Tongue (tissue), 2 donors: ENCODE measurements around the gene SEMA3A. TPM values are rescaled to one million over a fixed set of nuclear protein-coding genes. Genes with fewer than 3 reads are reported as not detected.
"Not testable (repeated sequence)": the region's sequence is repeated elsewhere in the genome, so short reads cannot be mapped to it uniquely, and the experiment has no call there.

Experiments
- DNase-seq: peaks from one replicate; pipeline ENCODE4 v3.0.0-alpha.2; 2015
- total RNA-seq: library from RNA; depleted of rRNA; stranded (reverse); fragments of >200 nt; gene quantifications from one replicate; pipeline ENCODE4 v1.2.3, GENCODE V29; 2014

Gene SEMA3A
- total RNA-seq, 1 donor from 2014 or later: 16.1 TPM

GRCh38 chr7:84108787-84109186, 85.8 kb downstream of the SEMA3A start:
- DNase-seq: no peak

- no peak for DNase-seq
Measured at GRCh38 chr7:84108119-84108518, 86.5 kb downstream of the SEMA3A start.

- DNase-seq: no peak
Measured at GRCh38 chr7:84107259-84107658, 87.3 kb downstream of the SEMA3A start.

- no peak for DNase-seq
Measured at GRCh38 chr7:84106291-84106690, 88.3 kb downstream of the SEMA3A start.

- DNase-seq: peak; percentile 75
Measured at GRCh38 chr7:84105586-84105985, 89.0 kb downstream of the SEMA3A start.

GRCh38 chr7:84104826-84105225, 89.8 kb downstream of the SEMA3A start:
- peak; percentile 24 for DNase-seq

- no peak for DNase-seq
Measured at GRCh38 chr7:84102213-84102612, 92.4 kb downstream of the SEMA3A start.

- DNase-seq: no peak
Measured at GRCh38 chr7:84100866-84101265, 93.7 kb downstream of the SEMA3A start.

- no peak for DNase-seq
Measured at GRCh38 chr7:84095971-84096370, 98.6 kb downstream of the SEMA3A start.

GRCh38 chr7:84092207-84092606, 102.4 kb downstream of the SEMA3A start:
- DNase-seq: no peak

- DNase-seq: no peak
Measured at GRCh38 chr7:84091318-84091717, 103.3 kb downstream of the SEMA3A start.

GRCh38 chr7:84088802-84089201, 105.8 kb downstream of the SEMA3A start:
- DNase-seq: no peak

- DNase-seq: no peak
Measured at GRCh38 chr7:84085998-84086397, 108.6 kb downstream of the SEMA3A start.

GRCh38 chr7:84085147-84085546, 109.4 kb downstream of the SEMA3A start:
- DNase-seq: no peak

- no peak for DNase-seq
Measured at GRCh38 chr7:84083846-84084245, 110.7 kb downstream of the SEMA3A start.

GRCh38 chr7:84081973-84082522, 112.5 kb downstream of the SEMA3A start:
- no peak for DNase-seq

- DNase-seq: no peak
Measured at GRCh38 chr7:84077336-84077735, 117.3 kb downstream of the SEMA3A start.

- DNase-seq: no peak
Measured at GRCh38 chr7:84076219-84076618, 118.4 kb downstream of the SEMA3A start.

GRCh38 chr7:84073186-84073875, 121.3 kb downstream of the SEMA3A start:
- DNase-seq: peak; percentile 20

- no peak for DNase-seq
Measured at GRCh38 chr7:84070770-84071169, 123.8 kb downstream of the SEMA3A start.

GRCh38 chr7:84069999-84070500, 124.5 kb downstream of the SEMA3A start:
- DNase-seq: no peak

- no peak for DNase-seq
Measured at GRCh38 chr7:84069033-84069432, 125.6 kb downstream of the SEMA3A start.

- DNase-seq: not testable (repeated sequence)
Measured at GRCh38 chr7:84062489-84062901, 132.1 kb downstream of the SEMA3A start.

GRCh38 chr7:84060760-84061261, 133.8 kb downstream of the SEMA3A start:
- DNase-seq: no peak
